Right renal pelvis (tissue), 4 donors: Measurements from ENCODE around the gene PSG11. TPM values are rescaled to one million over a fixed set of nuclear protein-coding genes. Genes with fewer than 3 reads are reported as not detected.
"Not testable (repeated sequence)": the region's sequence is repeated elsewhere in the genome, so short reads cannot be mapped to it uniquely, and the experiment has no call there.

Experiments used
- DNase-seq, 4 donors: peaks; one replicate each; pipeline ENCODE4 v3.0.0-alpha.2; 2013; ENCODE audit warnings: low read depth in 4 of 4, low spot score in 3 of 4, missing footprints in 1 of 4
- polyA plus RNA-seq, 4 donors: library from polyadenylated mRNA; unstranded; fragments of 120-200 nt; gene quantifications; one replicate each; pipeline ENCODE4 v1.2.1, GENCODE V29; 2013; ENCODE audit not compliant: insufficient read length in 4 of 4

PSG11 gene
- under 1 TPM in 1 of 4 donors, not detected in 3; 0.08 TPM for polyA plus RNA-seq

DNA sequence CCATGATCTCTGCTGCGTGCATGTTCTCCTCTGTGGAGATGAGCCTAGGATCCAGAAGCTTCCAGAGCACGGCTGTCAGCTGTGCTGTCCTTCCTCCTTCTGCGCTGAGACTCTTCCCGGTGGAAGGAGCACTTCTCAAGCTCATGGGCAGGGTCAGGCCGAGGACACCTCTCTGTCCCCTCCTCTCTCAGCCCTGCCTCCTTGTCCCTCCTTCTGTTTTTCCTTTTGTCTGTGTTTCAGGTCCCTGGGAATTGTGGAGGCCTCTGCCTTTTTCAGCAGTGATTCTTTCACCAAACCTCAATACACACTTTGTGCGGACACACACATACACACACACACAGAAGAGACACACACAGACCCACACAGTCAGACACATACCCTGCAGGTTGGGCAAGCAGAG lies at the start of gene PSG11:
TSS of gene PSG11 (minus strand) at position 101 of the 400 bp plus-strand sequence. CDS start at position 4, 97 bp downstream.
- DNase-seq, result not testable (repeated sequence)

GRCh38 chr19:43062418-43062817 lies 36.1 kb upstream of the PSG11 start:
- DNase-seq, result not testable (repeated sequence)

GRCh38 chr19:43061326-43061725 lies 35.1 kb upstream of the PSG11 start:
- not testable (repeated sequence) for DNase-seq

DNA sequence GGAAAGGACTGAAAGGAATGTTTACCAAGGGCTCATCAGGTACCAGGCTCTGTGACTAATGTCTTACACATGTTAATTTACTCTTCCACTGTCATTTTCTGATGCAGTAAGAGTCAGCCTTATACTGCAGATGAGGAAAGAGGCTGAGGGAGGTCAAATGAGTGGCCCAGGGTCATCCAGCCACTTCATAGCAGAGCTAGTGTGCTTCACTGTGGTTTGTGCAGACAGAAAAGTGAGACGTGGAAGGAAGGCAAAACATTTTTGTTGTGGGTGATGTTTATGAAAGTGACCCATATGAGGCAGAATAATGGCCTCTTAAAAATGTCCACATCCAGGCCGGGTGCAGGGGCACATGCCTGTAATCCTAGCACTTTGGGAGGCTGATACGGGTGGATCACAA lies 34.0 kb upstream of the PSG11 start:
- not testable (repeated sequence) for DNase-seq

DNA sequence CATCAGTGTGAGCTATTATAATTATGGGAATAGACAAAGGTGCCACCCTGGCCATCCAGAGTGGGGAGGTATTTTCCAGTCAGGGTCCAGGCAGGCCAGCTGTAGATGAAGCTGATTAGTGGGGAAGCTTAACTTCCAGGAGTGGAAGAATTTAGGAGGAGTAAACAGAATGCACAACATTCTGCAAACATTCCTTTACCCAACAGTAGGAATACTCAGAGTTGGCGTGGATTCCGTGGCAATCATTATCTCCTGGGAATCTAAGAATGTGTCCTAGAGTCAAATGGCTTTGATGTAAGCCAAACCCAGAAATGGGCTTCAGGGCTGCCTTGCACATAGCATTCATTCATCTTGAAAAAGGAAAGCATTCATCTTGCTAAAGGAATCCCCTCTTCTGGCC lies 33.2 kb upstream of the PSG11 start:
- not testable (repeated sequence) for DNase-seq

- DNase-seq, result not testable (repeated sequence)
Measured at GRCh38 chr19:43058440-43058839, 32.2 kb upstream of the PSG11 start.

DNA sequence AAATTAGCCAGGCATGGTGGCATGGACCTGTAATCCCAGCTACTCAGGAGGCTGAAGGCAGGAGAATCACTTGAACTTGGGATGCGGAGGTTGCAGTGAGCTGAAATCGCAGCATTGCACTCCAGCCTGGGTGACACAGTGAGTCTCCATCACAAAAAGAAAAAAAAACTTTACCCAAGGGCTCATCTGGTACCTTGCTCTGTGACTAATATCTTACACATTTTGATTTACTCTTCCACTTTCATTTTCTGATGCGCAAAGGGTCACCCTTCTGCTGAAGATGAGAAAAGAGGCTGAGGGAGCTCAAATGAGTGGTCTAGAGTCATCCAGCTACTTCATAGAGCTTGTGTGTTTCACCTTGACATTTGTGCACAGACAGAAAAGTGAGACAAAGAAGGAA lies 21.7 kb upstream of the PSG11 start:
- DNase-seq, result not testable (repeated sequence)

DNA sequence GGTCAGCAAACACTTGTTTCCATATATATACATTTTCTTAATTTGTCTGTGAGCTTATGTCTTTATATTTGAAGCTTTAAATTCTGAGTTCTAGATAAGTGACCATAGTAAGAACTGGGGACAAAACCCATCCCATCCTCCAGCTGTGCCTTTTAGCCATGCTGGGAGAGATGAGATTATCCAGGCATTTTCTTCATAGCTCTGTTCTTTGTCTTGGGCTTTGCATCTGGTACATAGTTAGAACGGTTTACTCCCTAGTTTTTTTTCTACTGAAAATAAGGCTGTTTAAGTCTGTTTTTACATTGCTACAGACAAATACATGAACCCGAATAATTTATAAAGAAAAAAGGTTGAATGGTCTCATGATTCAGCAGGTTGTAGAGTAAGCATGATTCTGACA lies 20.3 kb upstream of the PSG11 start:
- DNase-seq, result not testable (repeated sequence)

DNA sequence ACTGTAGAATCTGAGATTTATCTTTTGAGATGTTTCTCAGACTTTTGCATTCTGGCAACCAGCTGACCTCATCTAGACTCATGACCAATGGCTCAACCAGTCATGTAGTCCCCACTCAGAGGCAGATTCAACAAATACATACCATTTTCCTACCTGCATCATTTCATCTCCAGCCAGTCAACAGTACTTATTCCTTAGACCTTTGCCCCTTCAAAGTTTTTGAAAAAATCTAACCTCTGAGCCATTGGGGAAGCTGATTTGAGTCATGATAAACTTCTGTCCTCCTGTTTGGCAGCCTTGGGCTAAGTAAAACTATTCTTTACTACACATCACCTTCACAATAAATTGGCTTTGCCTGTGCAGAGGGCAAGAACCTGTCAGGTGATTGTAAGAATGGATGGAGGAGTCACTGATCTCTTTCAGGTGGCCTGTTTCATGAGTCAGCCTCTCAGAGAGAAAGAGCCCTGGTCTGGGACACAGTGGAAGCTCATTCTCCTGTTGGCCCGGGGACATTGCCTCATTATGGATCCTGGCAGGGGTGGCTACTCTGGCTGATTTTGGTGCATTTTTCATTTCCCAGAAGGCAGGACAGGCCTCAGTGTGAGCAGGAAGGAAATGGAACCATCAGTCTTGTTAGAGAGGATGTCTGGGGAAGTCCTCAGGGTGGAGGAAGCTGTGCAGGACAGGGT lies 17.4 kb upstream of the PSG11 start:
- DNase-seq, result not testable (repeated sequence)

DNA sequence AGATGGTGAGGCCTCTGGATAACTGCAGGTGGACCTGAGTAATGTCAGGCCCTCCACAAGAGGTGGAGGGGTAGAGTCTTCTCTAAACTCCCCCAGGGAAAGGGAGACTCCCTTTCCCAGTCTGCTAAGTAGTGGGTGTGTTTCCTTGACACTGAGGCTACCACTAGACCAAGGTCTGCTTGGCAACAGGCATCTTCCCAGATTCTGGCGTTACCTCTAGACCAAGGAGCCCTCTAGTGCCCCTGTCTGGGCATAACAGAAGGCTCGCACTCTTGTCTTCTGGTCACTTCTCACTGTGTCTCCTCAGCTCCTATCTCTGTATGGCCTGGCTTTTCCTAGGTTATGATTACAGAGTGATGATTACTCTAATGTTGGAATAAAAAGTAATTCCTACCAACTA lies 5.4 kb upstream of the PSG11 start:
- DNase-seq, result not testable (repeated sequence)

DNA sequence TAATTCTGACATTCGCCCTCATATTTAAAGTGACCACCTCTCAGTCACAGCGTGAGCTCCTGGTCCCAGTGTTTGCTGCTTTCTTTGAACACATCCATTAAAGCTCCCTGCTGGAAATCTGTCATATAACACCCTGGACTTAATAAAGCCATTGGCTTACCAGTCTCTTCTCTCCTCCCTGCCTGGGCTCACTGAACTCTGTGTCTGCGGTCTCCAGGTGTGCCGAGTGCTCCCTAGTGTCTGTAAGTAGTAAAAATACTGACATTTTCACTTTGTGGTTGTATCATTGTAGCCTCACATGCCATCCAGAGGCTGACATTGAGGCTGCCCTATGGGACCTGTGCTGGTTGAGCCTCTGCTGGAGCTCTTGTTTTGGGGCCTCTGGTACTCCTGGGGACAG lies 2.6 kb upstream of the PSG11 start:
- DNase-seq, result no peak

DNA sequence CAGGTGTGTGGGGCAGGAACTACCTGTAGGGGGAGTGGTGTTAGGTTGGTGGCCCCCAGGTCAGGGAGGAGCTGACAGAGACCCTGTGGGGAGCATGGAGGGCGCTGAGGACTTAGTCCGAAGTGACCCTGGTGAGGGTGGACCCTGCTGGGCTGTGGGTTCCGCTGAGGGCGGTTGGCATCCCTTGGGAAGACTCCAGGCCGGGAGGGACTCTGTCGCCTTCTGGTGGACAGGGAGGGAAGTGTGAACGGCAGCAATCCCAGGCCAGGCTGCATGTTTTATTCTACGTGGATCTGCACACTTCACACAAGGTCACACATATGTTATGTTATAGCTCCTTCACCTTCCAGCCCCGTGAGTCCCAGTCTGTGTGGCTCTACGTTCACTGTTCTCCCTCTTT lies 1.7 kb upstream of the PSG11 start:
- not testable (repeated sequence) for DNase-seq

DNA sequence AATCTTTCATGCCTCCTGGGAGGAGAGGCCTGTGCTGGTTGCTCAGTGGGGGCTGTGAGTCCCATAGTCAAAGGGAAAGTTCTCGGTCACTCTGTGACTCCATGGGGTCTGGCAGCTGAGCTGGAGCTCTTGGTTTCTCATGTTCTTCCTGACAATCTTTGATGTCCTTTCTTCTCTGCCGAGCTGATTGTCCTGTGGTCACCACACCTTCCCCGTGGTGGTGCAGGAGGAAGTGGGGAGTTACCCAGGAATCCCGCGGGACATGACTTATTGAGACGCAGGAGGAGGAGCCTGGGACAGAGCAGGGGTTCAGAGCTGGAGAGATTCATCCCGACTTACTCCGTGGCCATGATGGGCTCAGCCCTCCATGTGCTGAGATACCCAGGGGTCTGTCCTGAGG lies 792 bp upstream of the PSG11 start:
- DNase-seq, result not testable (repeated sequence)

DNA sequence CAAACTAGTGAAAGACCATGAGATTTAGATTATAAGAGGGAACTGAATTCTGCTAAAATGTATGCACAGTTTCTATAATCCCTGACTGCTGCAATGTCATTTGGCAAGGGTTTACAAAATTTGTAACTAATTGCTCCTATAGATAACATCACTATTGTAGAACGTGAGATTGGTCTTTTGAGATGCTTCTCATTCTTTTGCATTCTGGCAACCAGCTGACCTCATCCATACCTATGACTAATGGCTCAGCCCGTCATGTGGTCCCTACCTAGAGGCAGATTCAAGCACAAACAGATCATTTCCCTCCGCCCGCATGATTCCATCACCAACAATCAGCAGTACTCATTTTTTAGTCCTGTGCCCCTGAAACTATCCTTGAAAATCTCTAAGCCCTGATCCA lies 4.2 kb downstream of the PSG11 start:
- DNase-seq, result not testable (repeated sequence)

GRCh38 chr19:43021629-43022028 lies 4.6 kb downstream of the PSG11 start:
- not testable (repeated sequence) for DNase-seq

DNA sequence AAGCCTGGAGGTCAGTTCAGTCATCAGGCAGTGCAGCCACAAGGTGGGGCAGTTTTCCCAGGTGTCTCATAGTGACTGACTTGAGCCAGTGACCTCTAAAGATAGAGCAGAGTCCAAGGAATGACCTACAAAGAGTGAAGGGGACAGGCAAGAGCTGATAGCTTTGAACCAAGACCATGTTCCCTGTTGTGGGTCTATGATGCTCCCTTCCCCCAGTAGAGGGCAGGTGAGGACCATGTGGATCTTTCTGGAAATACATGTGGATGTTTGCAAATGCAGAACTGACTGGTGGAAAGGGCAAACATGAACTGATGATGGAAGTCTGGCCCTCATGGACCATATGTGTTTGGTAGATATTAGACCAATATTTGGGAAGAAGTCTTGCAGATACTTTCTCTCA lies 6.7 kb downstream of the PSG11 start:
- DNase-seq, result peak in 1 of 4 donors; percentile 0

GRCh38 chr19:43005841-43006240 lies 20.4 kb downstream of the PSG11 start:
- not testable (repeated sequence) for DNase-seq

GRCh38 chr19:43004846-43005245 lies 21.4 kb downstream of the PSG11 start:
- DNase-seq, result not testable (repeated sequence)

- not testable (repeated sequence) for DNase-seq
Measured at GRCh38 chr19:43003634-43004033, 22.6 kb downstream of the PSG11 start.

DNA sequence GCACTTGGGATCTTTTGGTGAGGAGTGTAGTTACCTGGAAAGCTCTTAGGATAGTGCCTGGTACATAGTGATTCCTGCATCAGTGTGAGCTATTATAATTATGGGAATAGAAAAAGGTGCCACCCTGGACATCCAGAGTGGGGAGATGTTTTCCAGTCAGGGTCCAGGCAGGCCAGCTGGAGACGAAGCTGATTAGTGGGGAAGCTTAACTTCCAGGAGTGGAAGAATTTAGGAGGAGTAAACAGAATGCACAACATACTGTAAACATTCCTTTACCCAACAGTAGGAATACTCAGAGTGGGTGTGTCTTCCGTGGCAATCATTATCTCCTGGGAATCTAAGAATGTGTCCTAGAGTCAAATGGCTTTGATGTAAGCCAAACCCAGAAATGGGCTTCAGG lies 23.3 kb downstream of the PSG11 start:
- not testable (repeated sequence) for DNase-seq

GRCh38 chr19:42996161-42996560 lies 30.1 kb downstream of the PSG11 start:
- DNase-seq, result not testable (repeated sequence)

DNA sequence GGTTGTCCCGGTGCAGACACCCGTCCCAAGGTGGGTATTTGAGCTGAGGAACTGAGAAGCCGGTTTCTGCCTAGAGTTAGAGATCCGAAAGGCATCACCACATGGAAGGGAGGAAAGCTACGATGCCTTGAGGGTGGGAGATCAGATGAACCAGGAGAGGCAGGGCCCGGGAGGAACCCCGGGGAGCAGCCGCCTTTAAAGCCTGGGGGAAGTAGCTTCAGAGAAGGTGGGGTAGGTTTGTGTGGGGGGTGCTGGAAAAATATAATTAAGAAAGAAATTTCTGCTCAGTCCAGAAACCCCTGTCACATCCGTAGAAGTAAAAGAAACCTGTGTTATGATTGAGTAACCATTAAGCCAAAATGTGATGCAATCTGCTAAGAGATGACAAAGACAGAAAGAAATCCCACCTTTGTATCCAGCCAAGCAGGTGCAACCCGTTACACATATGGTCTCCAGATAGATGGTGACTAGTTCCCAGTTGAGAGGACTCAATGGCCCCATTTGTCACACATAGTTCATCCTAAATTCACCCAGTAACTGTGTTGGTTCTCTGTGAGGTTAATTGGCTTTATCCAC lies 34.2 kb downstream of the PSG11 start:
- not testable (repeated sequence) for DNase-seq
